Thyroid gland (tissue), 4 donors: Measurements from ENCODE around the gene FBLN1.

Experiments used
- POLR2A ChIP-seq, 2 donors: fragments of 450-650 bp; IDR thresholded peaks; one replicate each; pipeline ENCODE4 v1.6.1; 2017; ENCODE audit warnings: antibody characterized with exemption in 2 of 2, mild to moderate bottlenecking in 2 of 2, moderate library complexity in 1 of 2
- TF ChIP-seq, protein P1 (sequence below), 6 experiments: fragments of 200-600 bp in 3 of 6; fragments of 450-650 bp in 3 of 6; sonication (generic) in 3 of 6; IDR thresholded peaks; one replicate each; pipeline ENCODE4 v1.5.1; 2016 to 2019; ENCODE audit warnings: antibody characterized with exemption in 6 of 6, mild to moderate bottlenecking in 2 of 6, inconsistent platforms in 1 of 6, moderate library complexity in 1 of 6

DNA sequence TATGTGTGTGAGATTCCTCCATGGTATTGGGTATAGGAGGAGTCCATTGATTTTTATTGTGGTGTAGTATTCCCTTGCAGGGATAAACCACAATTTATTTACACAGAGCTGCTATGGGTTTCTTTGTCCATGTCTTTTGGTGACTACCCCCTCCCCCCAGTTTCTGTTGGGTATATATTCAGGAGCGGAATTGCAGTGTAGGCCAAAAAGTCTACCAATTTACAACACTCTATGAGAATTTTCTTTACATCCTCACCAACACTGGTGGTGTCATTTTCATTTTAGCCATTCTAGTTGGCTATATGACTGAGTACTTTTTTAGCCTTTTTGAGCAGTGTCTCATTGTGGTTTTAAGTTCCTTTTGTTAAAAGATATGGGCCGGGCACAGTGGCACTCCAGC lies 113.7 kb downstream of the FBLN1 start:
- no peak for TF ChIP-seq POLR2A (IDR thresholded peaks at IDR 0.05)
- TF ChIP-seq, protein P1, sequence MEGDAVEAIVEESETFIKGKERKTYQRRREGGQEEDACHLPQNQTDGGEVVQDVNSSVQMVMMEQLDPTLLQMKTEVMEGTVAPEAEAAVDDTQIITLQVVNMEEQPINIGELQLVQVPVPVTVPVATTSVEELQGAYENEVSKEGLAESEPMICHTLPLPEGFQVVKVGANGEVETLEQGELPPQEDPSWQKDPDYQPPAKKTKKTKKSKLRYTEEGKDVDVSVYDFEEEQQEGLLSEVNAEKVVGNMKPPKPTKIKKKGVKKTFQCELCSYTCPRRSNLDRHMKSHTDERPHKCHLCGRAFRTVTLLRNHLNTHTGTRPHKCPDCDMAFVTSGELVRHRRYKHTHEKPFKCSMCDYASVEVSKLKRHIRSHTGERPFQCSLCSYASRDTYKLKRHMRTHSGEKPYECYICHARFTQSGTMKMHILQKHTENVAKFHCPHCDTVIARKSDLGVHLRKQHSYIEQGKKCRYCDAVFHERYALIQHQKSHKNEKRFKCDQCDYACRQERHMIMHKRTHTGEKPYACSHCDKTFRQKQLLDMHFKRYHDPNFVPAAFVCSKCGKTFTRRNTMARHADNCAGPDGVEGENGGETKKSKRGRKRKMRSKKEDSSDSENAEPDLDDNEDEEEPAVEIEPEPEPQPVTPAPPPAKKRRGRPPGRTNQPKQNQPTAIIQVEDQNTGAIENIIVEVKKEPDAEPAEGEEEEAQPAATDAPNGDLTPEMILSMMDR (IDR thresholded peaks at IDR 0.05): no peak
